ENCODE measurements around the gene VPS11. TPM values are rescaled to one million over a fixed set of nuclear protein-coding genes. Genes with fewer than 3 reads are reported as not detected.
"Not testable (repeated sequence)": the region's sequence is repeated elsewhere in the genome, so short reads cannot be mapped to it uniquely, and the experiment has no call there.

The VPS11 gene
- total RNA-seq, 1 experiment from 2014 or later: 20.2 TPM

- no peak for TF ChIP-seq ZSCAN18 (CRISPR knock-in tag; IDR thresholded peaks at IDR 0.05)
- 0 out of 2 replicates have a peak, but pooled peaks have one; percentile 5 for TF ChIP-seq MXD4 (CRISPR knock-in tag; IDR thresholded peaks at IDR 0.05; ENCODE audit: borderline replicate concordance)
- TF ChIP-seq MYBL2 (CRISPR knock-in tag; IDR thresholded peaks at IDR 0.05): peak; percentile 76
- no peak for TF ChIP-seq PRRX2 (CRISPR knock-in tag; IDR thresholded peaks at IDR 0.05)
- peak; percentile 26; the same call in 1 of the 2 replicates for TF ChIP-seq FOXK1 (CRISPR knock-in tag; IDR thresholded peaks at IDR 0.05)
- no peak for TF ChIP-seq NFATC4 (CRISPR knock-in tag; IDR thresholded peaks at IDR 0.05)
- no peak for TF ChIP-seq EMX1 (CRISPR knock-in tag; IDR thresholded peaks at IDR 0.05)
- peak; percentile 88 for TF ChIP-seq NFYB (CRISPR knock-in tag; conservative IDR thresholded peaks at IDR 0.05; ENCODE audit: low read depth)
Measured at GRCh38 chr11:119057000-119057769, 10.4 kb upstream of the VPS11 start, which contains the start of gene HYOU1 (continued).

GRCh38 chr11:119059128-119059527 lies 8.5 kb upstream of the VPS11 start:
- POLR2A ChIA-PET; DNase-seq (ENCODE audit: low spot score); H3K4me3 Mint-ChIP-seq; H3K27me3 Mint-ChIP-seq (ENCODE audit: low read depth); H3K9me3 Mint-ChIP-seq; H3K27ac Mint-ChIP-seq; CTCF ChIA-PET; ATAC-seq: not testable (repeated sequence)
- Mint-ChIP-seq H3K36me3 (peaks cover 21% of the 10 kb centered on the region), H3K4me1 (peaks cover 17% of the 10 kb centered on the region)

GRCh38 chr11:119061256-119061655 lies 6.4 kb upstream of the VPS11 start:
- ATAC-seq (no peak), DNase-seq (ENCODE audit: low spot score) (no peak)
- H3K4me3 Mint-ChIP-seq: no peak overlapping the region
- H3K36me3 Mint-ChIP-seq: peaks cover 3% of the 10 kb centered on the region; the same call in 1 of the 2 replicates
- POLR2A ChIA-PET: interaction anchor here (0.6 kb wide), 1 partner anchor 288 kb away, joined by 3 read pairs; no protein-coding TSS in a partner anchor
- no peak overlapping the region for H3K27ac Mint-ChIP-seq
- H3K4me1 Mint-ChIP-seq: peaks cover 9% of the 10 kb centered on the region
- no peaks in the 10 kb centered on the region for H3K27me3 Mint-ChIP-seq (ENCODE audit: low read depth)
- TF ChIP-seq JAZF1 (CRISPR knock-in tag; IDR thresholded peaks at IDR 0.05): no peak
- TF ChIP-seq ERG (CRISPR knock-in tag; IDR thresholded peaks at IDR 0.05): no peak
- no peak for TF ChIP-seq AR (CRISPR knock-in tag; IDR thresholded peaks at IDR 0.05)
- no peak for TF ChIP-seq ZNF416 (CRISPR knock-in tag; IDR thresholded peaks at IDR 0.05)
- TF ChIP-seq ESRRA (CRISPR knock-in tag; IDR thresholded peaks at IDR 0.05; ENCODE audit: borderline replicate concordance): no peak
- no peak for TF ChIP-seq FOXJ3 (CRISPR knock-in tag; IDR thresholded peaks at IDR 0.05; ENCODE audit: borderline replicate concordance)
- CTCF ChIA-PET: interaction anchor here (0.6 kb wide), 1 partner anchor 92 kb away, joined by 3 read pairs; no protein-coding TSS in a partner anchor
- H3K9me3 Mint-ChIP-seq: no peaks in the 10 kb centered on the region

- H3K27ac Mint-ChIP-seq: no peak overlapping the region
- H3K4me1 Mint-ChIP-seq: peaks cover 11% of the 10 kb centered on the region
- peaks cover 3% of the 10 kb centered on the region; the same call in 1 of the 2 replicates for H3K36me3 Mint-ChIP-seq
- ChIA-PET CTCF (no interaction called here), POLR2A (no interaction called here)
- H3K4me3 Mint-ChIP-seq: no peak overlapping the region
- H3K9me3 Mint-ChIP-seq: no peaks in the 10 kb centered on the region
- no peaks in the 10 kb centered on the region for H3K27me3 Mint-ChIP-seq (ENCODE audit: low read depth)
- no peak for ATAC-seq
- DNase-seq (ENCODE audit: low spot score): no peak
- TF ChIP-seq MXD4 (CRISPR knock-in tag; IDR thresholded peaks at IDR 0.05; ENCODE audit: borderline replicate concordance): no peak
- TF ChIP-seq HMGXB4 (CRISPR knock-in tag; IDR thresholded peaks at IDR 0.05): no peak
- TF ChIP-seq ATF6 (CRISPR knock-in tag; IDR thresholded peaks at IDR 0.05): no peak
- no peak for TF ChIP-seq GABPB1 (CRISPR knock-in tag; IDR thresholded peaks at IDR 0.05)
- no peak for TF ChIP-seq AR (CRISPR knock-in tag; IDR thresholded peaks at IDR 0.05)
Measured at GRCh38 chr11:119062779-119063178, 4.8 kb upstream of the VPS11 start.

Measured in WTC11 (cell line).